CD14-positive monocyte (primary cell): ENCODE measurements around the gene PRXL2B. TPM values are rescaled to one million over a fixed set of nuclear protein-coding genes. Genes with fewer than 3 reads are reported as not detected.

Experiments
- DNase-seq, 3 donors: peaks; one replicate each; pipeline ENCODE4 v3.0.0-alpha.2; 2011 to 2022
- H2AFZ ChIP-seq: 2 replicates; pipeline ENCODE4 v1.6.0; 2012; ENCODE audit warnings: mild to moderate bottlenecking, low read depth, low read length, inconsistent platforms; ENCODE audit not compliant: insufficient read depth, poor library complexity, severe bottlenecking
- H3K27ac ChIP-seq, 2 donors: 1 replicate in 1 of 2; 2 replicates in 1 of 2; pipeline ENCODE4 v1.5.1; 2012 to 2013; ENCODE audit warnings: low read length in 2 of 2, control low read depth in 1 of 2, inconsistent platforms in 1 of 2, low read depth in 1 of 2, mild to moderate bottlenecking in 1 of 2
- H3K27me3 ChIP-seq, 2 donors: one replicate each; pipeline versions ENCODE4 v1.6.0 to v1.6.1; 2011 to 2013; ENCODE audit warnings: low read length in 2 of 2; ENCODE audit not compliant: control insufficient read depth in 2 of 2, insufficient read depth in 2 of 2
- H3K36me3 ChIP-seq, 2 donors: replicated peaks in 1 of 2; 1 replicate in 1 of 2; 2 replicates in 1 of 2; pipeline versions ENCODE4 v1.5.1 to v1.6.1; 2012 to 2013; ENCODE audit warnings: low read length in 2 of 2, control low read depth in 1 of 2, inconsistent platforms in 1 of 2, mild to moderate bottlenecking in 1 of 2; ENCODE audit not compliant: insufficient read depth in 2 of 2, control insufficient read depth in 1 of 2
- H3K4me1 ChIP-seq, 2 donors: 1 replicate in 1 of 2; 2 replicates in 1 of 2; pipeline versions ENCODE4 v1.5.1 to v1.6.1; 2012 to 2013; ENCODE audit warnings: low read length in 2 of 2, control low read depth in 1 of 2, inconsistent platforms in 1 of 2, mild to moderate bottlenecking in 1 of 2, moderate library complexity in 1 of 2; ENCODE audit not compliant: insufficient read depth in 2 of 2, control insufficient read depth in 1 of 2
- H3K4me2 ChIP-seq: replicated peaks from 2 replicates; pipeline ENCODE3; 2012; ENCODE audit warnings: low read length, moderate library complexity, mild to moderate bottlenecking; ENCODE audit not compliant: poor library complexity, severe bottlenecking; ENCODE audit errors: extremely low read depth
- H3K4me3 ChIP-seq, 3 experiments: fragments of 200-600 bp in 1 of 3; sonication (generic) in 1 of 3; replicated peaks in 1 of 3; 1 replicate in 2 of 3; 2 replicates in 1 of 3; pipeline ENCODE4 v1.5.1; 2011 to 2013; ENCODE audit warnings: low read length in 3 of 3, mild to moderate bottlenecking in 3 of 3, control low read depth in 2 of 3, low read depth in 2 of 3, inconsistent platforms in 1 of 3, moderate library complexity in 1 of 3
- H3K79me2 ChIP-seq: 2 replicates; pipeline ENCODE4 v1.6.0; 2012; ENCODE audit warnings: mild to moderate bottlenecking, control low read depth, inconsistent platforms, low read length, moderate library complexity; ENCODE audit not compliant: insufficient read depth
- H3K9ac ChIP-seq: 2 replicates; pipeline ENCODE4 v1.6.0; 2017; ENCODE audit warnings: low read length, mild to moderate bottlenecking; ENCODE audit not compliant: insufficient read depth, poor library complexity, severe bottlenecking
- H3K9me3 ChIP-seq, 2 donors: replicated peaks in 1 of 2; 1 replicate in 1 of 2; 2 replicates in 1 of 2; pipeline versions ENCODE4 v1.5.1 to v1.6.1; 2012 to 2013; ENCODE audit warnings: low read length in 2 of 2, control low read depth in 1 of 2; ENCODE audit not compliant: control insufficient read depth in 1 of 2, insufficient read depth in 1 of 2
- H4K20me1 ChIP-seq: 2 replicates; pipeline ENCODE4 v1.6.0; 2012; ENCODE audit warnings: mild to moderate bottlenecking, low read length, control low read depth, moderate library complexity; ENCODE audit not compliant: insufficient read depth
- H3K27ac Mint-ChIP-seq, 7 donors: one replicate each; pipeline ENCODE4 v1.8.0; 2020; ENCODE audit warnings: mild to moderate bottlenecking in 7 of 7, mixed read lengths in 7 of 7, moderate library complexity in 6 of 7, inconsistent platforms in 2 of 7
- H3K27me3 Mint-ChIP-seq, 3 donors: one replicate each; pipeline ENCODE4 v1.8.0; 2021 to 2022; ENCODE audit warnings: low read depth in 3 of 3, mild to moderate bottlenecking in 3 of 3, mixed read lengths in 3 of 3, moderate library complexity in 3 of 3, inconsistent platforms in 1 of 3
- H3K36me3 Mint-ChIP-seq, 2 donors: one replicate each; pipeline ENCODE4 v1.8.0; 2020; ENCODE audit warnings: mixed read lengths in 2 of 2, inconsistent platforms in 1 of 2, mild to moderate bottlenecking in 1 of 2
- H3K4me1 Mint-ChIP-seq: one replicate; pipeline ENCODE4 v1.8.0; 2020; ENCODE audit warnings: mild to moderate bottlenecking, mixed read lengths
- H3K4me3 Mint-ChIP-seq, 2 donors: one replicate each; pipeline ENCODE4 v1.8.0; 2020; ENCODE audit warnings: mild to moderate bottlenecking in 2 of 2, mixed read lengths in 2 of 2, moderate library complexity in 1 of 2
- H3K9me3 Mint-ChIP-seq, 7 donors: one replicate each; pipeline ENCODE4 v1.8.0; 2020 to 2022; ENCODE audit warnings: mixed read lengths in 7 of 7, mild to moderate bottlenecking in 6 of 7, moderate library complexity in 6 of 7, inconsistent platforms in 2 of 7
- whole genome bisulfite sequencing: methylation state at CpG from one replicate; pipeline ENCODE4 v1.1.5; 2013; ENCODE audit warnings: missing lambda C conversion rate; ENCODE audit not compliant: insufficient coverage; 5-methylcytosine and 5-hydroxymethylcytosine counted together
- intact Hi-C, 2 donors: fragments of 100-400 bp; cut with micrococcal nuclease; formaldehyde crosslinking; loops; one replicate each; pipeline versions ENCODE4 v1.15.0 to v1.15.1; 2023
- polyA plus RNA-seq, 3 donors: library from polyadenylated mRNA; depleted of rRNA in 1 of 3; unstranded in 2 of 3; stranded (reverse) in 1 of 3; fragments of 300-500 nt in 2 of 3; fragments of >200 nt in 1 of 3; fragmentation: Illumina TruSeq in 2 of 3; gene quantifications; 1 replicate in 2 of 3; 2 replicates in 1 of 3; pipeline ENCODE4 v1.2.3, GENCODE V29; 2012 to 2021
- TF ChIP-seq, protein P1 (sequence below): fragments of 200-600 bp; IDR thresholded peaks from one replicate; pipeline ENCODE4 v1.8.0; 2022; ENCODE audit warnings: antibody characterized with exemption, mild to moderate bottlenecking

Gene PRXL2B
- polyA plus RNA-seq, 3 donors, result 3.6 to 8.8 (median 6.0) TPM

DNA sequence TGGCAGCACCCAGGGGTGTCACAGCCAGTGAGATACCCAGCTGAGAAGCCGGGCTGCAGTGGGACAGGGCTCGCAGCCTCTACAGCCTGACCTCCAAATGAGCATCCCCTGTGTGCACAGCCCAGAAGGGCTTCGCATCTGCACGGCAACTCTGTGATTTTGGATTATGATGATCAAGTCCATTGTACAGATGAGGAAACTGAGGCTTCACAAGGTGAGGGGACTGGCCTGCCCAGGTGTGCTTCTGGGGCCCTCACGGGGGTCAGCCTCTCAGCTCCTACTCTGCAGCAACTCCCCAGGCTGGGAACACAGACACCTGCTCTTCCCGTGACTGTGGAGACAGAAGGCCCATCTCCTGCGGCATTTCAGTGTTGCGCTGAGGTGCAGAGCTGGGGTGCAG lies 47.7 kb upstream of the PRXL2B start:
- Mint-ChIP-seq H3K4me1 (peaks cover 2% of the 10 kb centered on the region), H3K9me3 (no peaks in the 10 kb centered on the region), H3K27me3 (peaks cover 22 to 75% (median 34%) of the 10 kb centered on the region in 3 donors), H3K4me3 (no peak overlapping the region), H3K27ac (no peak overlapping the region), H3K36me3 (no peaks in the 10 kb centered on the region)
- no peak overlapping the region for H3K27ac ChIP-seq
- H3K27me3 ChIP-seq, result peaks cover 3 to 39% of the 10 kb centered on the region in 2 donors
- H3K36me3 ChIP-seq, result no peaks in the 10 kb centered on the region
- no peaks in the 10 kb centered on the region for H3K79me2 ChIP-seq
- WGBS, result 85% methylated on average over 8 of the region's 8 CpGs
- no peak for DNase-seq
- H3K4me2 ChIP-seq, result no peak overlapping the region
- no peak overlapping the region for H2AFZ ChIP-seq
- TF ChIP-seq, protein P1, sequence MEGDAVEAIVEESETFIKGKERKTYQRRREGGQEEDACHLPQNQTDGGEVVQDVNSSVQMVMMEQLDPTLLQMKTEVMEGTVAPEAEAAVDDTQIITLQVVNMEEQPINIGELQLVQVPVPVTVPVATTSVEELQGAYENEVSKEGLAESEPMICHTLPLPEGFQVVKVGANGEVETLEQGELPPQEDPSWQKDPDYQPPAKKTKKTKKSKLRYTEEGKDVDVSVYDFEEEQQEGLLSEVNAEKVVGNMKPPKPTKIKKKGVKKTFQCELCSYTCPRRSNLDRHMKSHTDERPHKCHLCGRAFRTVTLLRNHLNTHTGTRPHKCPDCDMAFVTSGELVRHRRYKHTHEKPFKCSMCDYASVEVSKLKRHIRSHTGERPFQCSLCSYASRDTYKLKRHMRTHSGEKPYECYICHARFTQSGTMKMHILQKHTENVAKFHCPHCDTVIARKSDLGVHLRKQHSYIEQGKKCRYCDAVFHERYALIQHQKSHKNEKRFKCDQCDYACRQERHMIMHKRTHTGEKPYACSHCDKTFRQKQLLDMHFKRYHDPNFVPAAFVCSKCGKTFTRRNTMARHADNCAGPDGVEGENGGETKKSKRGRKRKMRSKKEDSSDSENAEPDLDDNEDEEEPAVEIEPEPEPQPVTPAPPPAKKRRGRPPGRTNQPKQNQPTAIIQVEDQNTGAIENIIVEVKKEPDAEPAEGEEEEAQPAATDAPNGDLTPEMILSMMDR, result no peak
- no peaks in the 10 kb centered on the region for H4K20me1 ChIP-seq
- no peak overlapping the region for H3K4me3 ChIP-seq
- intact Hi-C loops, result no loop called here
- no peaks in the 10 kb centered on the region for H3K4me1 ChIP-seq
- H3K9me3 ChIP-seq, result no peaks in the 10 kb centered on the region
- no peak overlapping the region for H3K9ac ChIP-seq

- 80% methylated on average over 10 of the region's 12 CpGs for WGBS
- no peaks in the 10 kb centered on the region for H3K79me2 ChIP-seq
- H3K27ac ChIP-seq, result no peak overlapping the region
- no peak overlapping the region for H3K27ac Mint-ChIP-seq
- no peaks in the 10 kb centered on the region for H3K36me3 Mint-ChIP-seq
- no peak overlapping the region for H3K4me2 ChIP-seq
- H3K36me3 ChIP-seq, result no peaks in the 10 kb centered on the region
- no peaks in the 10 kb centered on the region for H3K4me1 ChIP-seq
- peaks cover 3 to 35% of the 10 kb centered on the region in 2 donors for H3K27me3 ChIP-seq
- intact Hi-C loops, result no loop called here
- peak in 1 of 3 donors; percentile 22 for DNase-seq
- TF ChIP-seq, protein P1, result peak; percentile 35
- H3K9me3 ChIP-seq, result no peaks in the 10 kb centered on the region
- peaks cover 2% of the 10 kb centered on the region for H3K4me1 Mint-ChIP-seq
- H4K20me1 ChIP-seq, result no peaks in the 10 kb centered on the region
- no peak overlapping the region for H2AFZ ChIP-seq
- H3K9me3 Mint-ChIP-seq, result no peaks in the 10 kb centered on the region
- no peak overlapping the region for H3K4me3 Mint-ChIP-seq
- H3K4me3 ChIP-seq, result no peak overlapping the region
- H3K27me3 Mint-ChIP-seq, result peaks cover 20 to 78% (median 34%) of the 10 kb centered on the region in 3 donors
- no peak overlapping the region for H3K9ac ChIP-seq
These were observed 47.2 kb upstream of the PRXL2B start for GRCh38 chr1:2539312-2539907.
